Measurements from ENCODE around the gene ZDHHC24. TPM values are rescaled to one million over a fixed set of nuclear protein-coding genes. Genes with fewer than 3 reads are reported as not detected.

ZDHHC24 gene
- total RNA-seq, 4 donors from 2014 or later, result 7.2 to 13.0 (median 11.2) TPM

DNA sequence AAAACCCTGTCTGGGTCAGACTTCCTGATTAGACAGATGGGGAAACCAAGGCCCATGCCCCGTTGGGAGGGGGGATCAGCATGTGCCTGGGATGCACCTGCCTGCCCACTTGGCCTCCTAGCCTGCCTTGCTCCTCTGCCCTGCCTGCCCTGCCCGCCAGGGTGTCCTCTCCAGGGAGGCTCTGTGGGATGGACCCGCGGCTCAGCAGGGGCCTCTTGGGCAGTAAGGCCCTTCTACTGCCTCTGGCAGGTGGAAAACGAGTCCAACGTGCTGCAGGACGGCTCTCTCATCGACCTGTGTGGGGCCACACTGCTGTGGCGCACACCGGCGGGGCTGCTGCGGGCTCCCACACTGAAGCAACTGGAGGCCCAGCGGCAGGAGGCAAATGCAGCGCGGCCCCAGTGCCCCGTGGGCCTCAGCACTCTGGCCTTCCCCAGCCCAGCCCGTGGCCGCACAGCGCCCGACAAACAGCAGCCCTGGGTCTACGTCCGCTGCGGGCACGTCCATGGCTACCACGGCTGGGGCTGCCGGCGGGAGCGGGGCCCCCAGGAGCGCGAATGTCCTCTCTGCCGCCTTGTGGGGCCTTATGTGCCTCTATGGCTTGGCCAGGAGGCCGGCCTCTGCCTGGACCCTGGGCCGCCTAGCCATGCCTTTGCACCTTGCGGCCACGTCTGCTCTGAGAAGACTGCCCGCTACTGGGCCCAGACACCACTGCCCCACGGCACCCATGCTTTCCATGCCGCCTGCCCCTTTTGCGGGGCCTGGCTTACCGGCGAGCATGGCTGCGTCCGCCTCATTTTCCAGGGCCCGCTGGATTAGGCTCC lies 70.3 kb downstream of the ZDHHC24 start:
- no peak overlapping the region for H3K4me3 ChIP-seq
- no peak for TF ChIP-seq POLR2A (IDR thresholded peaks at IDR 0.05)
- TF ChIP-seq, protein P1, sequence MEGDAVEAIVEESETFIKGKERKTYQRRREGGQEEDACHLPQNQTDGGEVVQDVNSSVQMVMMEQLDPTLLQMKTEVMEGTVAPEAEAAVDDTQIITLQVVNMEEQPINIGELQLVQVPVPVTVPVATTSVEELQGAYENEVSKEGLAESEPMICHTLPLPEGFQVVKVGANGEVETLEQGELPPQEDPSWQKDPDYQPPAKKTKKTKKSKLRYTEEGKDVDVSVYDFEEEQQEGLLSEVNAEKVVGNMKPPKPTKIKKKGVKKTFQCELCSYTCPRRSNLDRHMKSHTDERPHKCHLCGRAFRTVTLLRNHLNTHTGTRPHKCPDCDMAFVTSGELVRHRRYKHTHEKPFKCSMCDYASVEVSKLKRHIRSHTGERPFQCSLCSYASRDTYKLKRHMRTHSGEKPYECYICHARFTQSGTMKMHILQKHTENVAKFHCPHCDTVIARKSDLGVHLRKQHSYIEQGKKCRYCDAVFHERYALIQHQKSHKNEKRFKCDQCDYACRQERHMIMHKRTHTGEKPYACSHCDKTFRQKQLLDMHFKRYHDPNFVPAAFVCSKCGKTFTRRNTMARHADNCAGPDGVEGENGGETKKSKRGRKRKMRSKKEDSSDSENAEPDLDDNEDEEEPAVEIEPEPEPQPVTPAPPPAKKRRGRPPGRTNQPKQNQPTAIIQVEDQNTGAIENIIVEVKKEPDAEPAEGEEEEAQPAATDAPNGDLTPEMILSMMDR (IDR thresholded peaks at IDR 0.05 in 4 of 5, conservative IDR thresholded peaks at IDR 0.05 in 1 of 5), result no peak
- no peaks in the 10 kb centered on the region for H3K9me3 ChIP-seq
- in situ Hi-C loops (cut with MboI; ENCODE audit: low sequenced_read_pairs in 4 of 4) (no loop called here), intact Hi-C loops (cut with DNase I; ENCODE audit: low total_unique reads) (no loop called here)
- peaks cover 0 to 50% of the 10 kb centered on the region in 2 donors for H3K36me3 ChIP-seq
- H3K4me1 ChIP-seq, result peaks cover 4 to 5% of the 10 kb centered on the region in 2 donors
- no peak overlapping the region for H3K27ac ChIP-seq
- H3K27me3 ChIP-seq, result no peaks in the 10 kb centered on the region
- no peak for DNase-seq
- ATAC-seq, result no peak

DNA sequence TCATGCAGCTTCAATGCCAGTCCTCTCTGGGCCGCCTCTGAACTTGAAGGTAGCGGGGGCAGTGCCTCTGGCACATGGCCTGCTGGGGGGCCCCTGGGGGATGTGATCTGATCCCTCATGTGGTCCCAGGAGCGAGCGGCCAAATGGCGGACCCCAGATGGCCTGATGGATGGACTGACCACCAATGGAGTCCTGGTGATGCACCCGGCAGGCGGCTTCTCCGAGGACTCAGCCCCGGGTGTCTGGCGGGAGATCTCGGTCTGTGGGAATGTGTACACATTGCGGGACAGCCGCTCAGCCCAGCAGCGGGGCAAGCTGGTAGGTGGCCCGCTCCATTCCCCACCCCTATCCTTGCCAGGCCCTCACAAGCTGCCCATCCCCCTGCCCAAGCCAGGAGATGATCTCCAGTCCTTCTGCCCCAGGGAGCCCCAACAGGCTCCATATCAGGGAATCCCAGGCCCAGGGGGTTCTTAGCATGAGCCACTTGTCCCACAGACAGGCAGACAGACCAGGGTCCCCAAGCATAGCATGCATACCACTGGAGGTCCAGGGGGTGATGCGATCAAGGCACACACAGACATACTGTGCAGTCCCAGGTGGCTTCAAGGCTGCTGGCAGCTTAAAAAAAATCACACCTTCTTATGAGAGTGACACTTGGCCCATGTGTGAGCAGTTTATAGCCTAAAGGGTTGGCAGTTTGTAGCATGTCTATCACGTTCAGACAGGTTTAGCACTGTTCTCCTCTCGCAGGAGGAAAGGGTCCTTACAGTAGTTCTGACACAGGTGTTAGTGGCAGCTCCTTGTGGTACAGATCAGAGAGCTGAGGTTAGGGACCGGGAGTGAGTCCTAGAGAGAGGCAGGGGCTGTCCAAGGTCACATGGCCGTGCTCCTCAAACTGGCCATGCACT lies 72.0 kb downstream of the ZDHHC24 start:
- no peak overlapping the region for H3K4me3 ChIP-seq
- H3K9me3 ChIP-seq, result no peaks in the 10 kb centered on the region
- no peak for TF ChIP-seq POLR2A (IDR thresholded peaks at IDR 0.05)
- TF ChIP-seq, protein P1 (IDR thresholded peaks at IDR 0.05 in 4 of 5, conservative IDR thresholded peaks at IDR 0.05 in 1 of 5), result no peak
- no peaks in the 10 kb centered on the region for H3K27me3 ChIP-seq
- intact Hi-C loops (cut with DNase I; ENCODE audit: low total_unique reads), result no loop called here
- DNase-seq (no peak), ATAC-seq (no peak)
- H3K36me3 ChIP-seq, result peaks cover 0 to 52% of the 10 kb centered on the region in 2 donors
- no peak overlapping the region for H3K27ac ChIP-seq
- in situ Hi-C loops (cut with MboI; ENCODE audit: low sequenced_read_pairs in 4 of 4), result no loop called here
- H3K4me1 ChIP-seq, result peaks cover 0 to 4% of the 10 kb centered on the region in 2 donors

DNA sequence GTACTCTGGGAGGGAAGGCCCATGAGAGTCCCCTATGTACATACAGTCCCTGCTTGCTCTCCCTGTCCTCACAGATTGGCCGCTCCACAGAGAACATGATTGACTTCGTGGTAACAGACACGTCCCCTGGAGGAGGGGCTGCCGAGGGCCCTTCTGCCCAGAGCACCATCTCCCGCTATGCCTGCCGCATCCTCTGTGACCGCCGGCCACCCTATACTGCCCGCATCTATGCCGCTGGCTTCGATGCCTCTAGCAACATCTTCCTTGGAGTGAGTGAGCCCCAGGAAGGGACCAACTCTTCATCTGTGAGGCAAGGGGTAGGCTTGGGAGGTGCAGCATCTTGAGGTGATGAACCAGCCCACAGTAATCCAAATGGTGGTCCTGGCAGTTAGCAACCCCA lies 72.7 kb downstream of the ZDHHC24 start:
- Histone ChIP-seq H3K27ac (no peak overlapping the region), H3K9me3 (no peaks in the 10 kb centered on the region), H3K4me3 (no peak overlapping the region), H3K27me3 (no peaks in the 10 kb centered on the region), H3K36me3 (peaks cover 0 to 52% of the 10 kb centered on the region in 2 donors), H3K4me1 (peaks cover 0 to 4% of the 10 kb centered on the region in 2 donors)
- no peak for ATAC-seq
- TF ChIP-seq, protein P1 (IDR thresholded peaks at IDR 0.05 in 4 of 5, conservative IDR thresholded peaks at IDR 0.05 in 1 of 5), result no peak
- TF ChIP-seq POLR2A (IDR thresholded peaks at IDR 0.05), result no peak
- in situ Hi-C loops (cut with MboI; ENCODE audit: low sequenced_read_pairs in 4 of 4) (no loop called here), intact Hi-C loops (cut with DNase I; ENCODE audit: low total_unique reads) (no loop called here)
- no peak for DNase-seq

DNA sequence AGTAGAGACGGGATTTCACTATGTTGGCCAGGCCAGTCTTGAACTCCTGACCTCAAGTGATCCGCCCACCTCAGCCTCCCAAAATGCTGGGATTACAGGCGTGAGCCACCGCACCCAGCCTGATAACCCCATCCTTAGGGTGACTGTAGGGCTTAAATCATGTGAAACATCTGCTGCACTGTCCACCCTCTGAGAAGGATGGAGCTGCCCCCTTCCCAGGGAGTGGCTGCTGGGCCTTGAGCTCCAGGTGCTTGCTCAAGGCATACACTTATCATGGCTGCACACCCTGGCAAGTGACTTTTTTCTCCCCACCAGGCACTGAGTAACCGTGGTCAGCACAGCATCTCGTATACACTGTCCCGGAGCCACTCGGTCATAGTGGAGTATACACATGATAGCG lies 73.8 kb downstream of the ZDHHC24 start:
- no peaks in the 10 kb centered on the region for H3K9me3 ChIP-seq
- TF ChIP-seq, protein P1 (IDR thresholded peaks at IDR 0.05 in 4 of 5, conservative IDR thresholded peaks at IDR 0.05 in 1 of 5), result no peak
- TF ChIP-seq POLR2A (IDR thresholded peaks at IDR 0.05), result no peak
- DNase-seq (no peak), ATAC-seq (no peak)
- peaks cover 6% of the 10 kb centered on the region in 2 donors for H3K4me1 ChIP-seq
- peaks cover 0 to 52% of the 10 kb centered on the region in 2 donors for H3K36me3 ChIP-seq
- intact Hi-C loops (cut with DNase I; ENCODE audit: low total_unique reads) (no loop called here), in situ Hi-C loops (cut with MboI; ENCODE audit: low sequenced_read_pairs in 4 of 4) (no loop called here)
- H3K27ac ChIP-seq, result no peak overlapping the region
- H3K27me3 ChIP-seq, result no peaks in the 10 kb centered on the region
- no peak overlapping the region for H3K4me3 ChIP-seq
